ENCODE results near the gene TMEM115.

The TMEM115 gene

GRCh38 chr3:50342813-50343633, 16.3 kb downstream of the TMEM115 start:
- Histone ChIP-seq H3K27me3 (replicated peaks; ENCODE audit: control insufficient read depth, insufficient read depth, low read length) (no peaks in the 10 kb centered on the region), H3K4me3 (replicated peaks; ENCODE audit: low read depth, low read length) (no peak overlapping the region), H3K36me3 (ENCODE audit: control insufficient read depth, insufficient read depth, low read length) (peaks cover 6% of the 10 kb centered on the region)
- no peak for DNase-seq (ENCODE audit: extremely low read depth, insufficient read length)
- TF ChIP-seq CTCF (IDR thresholded peaks at IDR 0.05; ENCODE audit: insufficient read depth, low read length, poor library complexity, severe bottlenecking), result no peak

- Histone ChIP-seq H3K27me3 (replicated peaks; ENCODE audit: control insufficient read depth, insufficient read depth, low read length) (no peaks in the 10 kb centered on the region), H3K4me3 (replicated peaks; ENCODE audit: low read depth, low read length) (no peak overlapping the region), H3K36me3 (ENCODE audit: control insufficient read depth, insufficient read depth, low read length) (no peaks in the 10 kb centered on the region)
- no peak for TF ChIP-seq CTCF (IDR thresholded peaks at IDR 0.05; ENCODE audit: insufficient read depth, low read length, poor library complexity, severe bottlenecking)
- DNase-seq (ENCODE audit: extremely low read depth, insufficient read length), result no peak
These were observed 17.2 kb downstream of the TMEM115 start for GRCh38 chr3:50341996-50342650.

- Histone ChIP-seq H3K36me3 (ENCODE audit: control insufficient read depth, insufficient read depth, low read length) (no peaks in the 10 kb centered on the region), H3K27me3 (replicated peaks; ENCODE audit: control insufficient read depth, insufficient read depth, low read length) (no peaks in the 10 kb centered on the region), H3K4me3 (replicated peaks; ENCODE audit: low read depth, low read length) (peak overlapping the region; percentile 93)
- no peak for DNase-seq (ENCODE audit: extremely low read depth, insufficient read length)
- no peak for TF ChIP-seq CTCF (IDR thresholded peaks at IDR 0.05; ENCODE audit: insufficient read depth, low read length, poor library complexity, severe bottlenecking)
These were observed 17.8 kb downstream of the TMEM115 start for GRCh38 chr3:50341537-50341936.

- DNase-seq (ENCODE audit: extremely low read depth, insufficient read length), result peak; percentile 86
- no peak for TF ChIP-seq CTCF (IDR thresholded peaks at IDR 0.05; ENCODE audit: insufficient read depth, low read length, poor library complexity, severe bottlenecking)
- Histone ChIP-seq H3K27me3 (replicated peaks; ENCODE audit: control insufficient read depth, insufficient read depth, low read length) (no peaks in the 10 kb centered on the region), H3K36me3 (ENCODE audit: control insufficient read depth, insufficient read depth, low read length) (no peaks in the 10 kb centered on the region), H3K4me3 (replicated peaks; ENCODE audit: low read depth, low read length) (peak within 1 kb of the TSS; percentile 93)
These were observed 18.6 kb downstream of the TMEM115 start, which contains the start of gene RASSF1 for GRCh38 chr3:50340448-50341329. Gene RASSF1, minus strand, starts transcription at chr3:50340836. Its CDS starts 31 bp downstream, at chr3:50340805.

GRCh38 chr3:50340147-50340447, 19.2 kb downstream of the TMEM115 start:
- peak overlapping the region; percentile 93 for H3K4me3 ChIP-seq (replicated peaks; ENCODE audit: low read depth, low read length)
- H3K36me3 ChIP-seq (ENCODE audit: control insufficient read depth, insufficient read depth, low read length), result no peaks in the 10 kb centered on the region
- TF ChIP-seq CTCF (IDR thresholded peaks at IDR 0.05; ENCODE audit: insufficient read depth, low read length, poor library complexity, severe bottlenecking), result no peak
- H3K27me3 ChIP-seq (replicated peaks; ENCODE audit: control insufficient read depth, insufficient read depth, low read length), result no peaks in the 10 kb centered on the region
- no peak for DNase-seq (ENCODE audit: extremely low read depth, insufficient read length)

Measured in GM06990 (cell line).